Stimulated activated CD4-positive, alpha-beta T cell treated with anti-CD3 and anti-CD28 coated beads, Interleukin-4, amount 100 ng/mL, for 1 hour (primary cell): ENCODE data around the gene FAM72B.
"Not testable (repeated sequence)": the region's sequence is repeated elsewhere in the genome, so short reads cannot be mapped to it uniquely, and the experiment has no call there.

ENCODE experiments used
- DNase-seq: peaks from one replicate; pipeline ENCODE4 v3.0.0-alpha.2; 2020

FAM72B gene

DNA sequence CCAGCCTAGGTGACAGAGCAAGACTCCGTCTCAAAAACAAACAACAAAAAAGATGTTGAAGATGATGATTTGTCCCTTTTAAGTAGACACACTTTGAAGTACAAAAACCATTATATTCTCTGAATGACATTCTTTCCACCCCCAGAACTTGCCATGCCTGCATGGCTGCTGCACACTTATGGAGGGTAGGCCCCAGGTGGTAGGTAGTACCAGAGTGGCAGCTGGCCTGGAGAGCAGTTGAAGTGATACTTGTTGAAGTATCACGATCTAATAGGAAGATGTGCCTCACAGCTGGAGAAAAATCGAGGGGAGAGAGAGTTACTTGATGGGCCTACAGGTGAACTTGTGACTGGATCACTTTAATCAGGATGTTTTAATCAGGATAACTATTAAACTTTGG is 15.6 kb upstream of the FAM72B start:
- DNase-seq = not testable (repeated sequence)

DNA sequence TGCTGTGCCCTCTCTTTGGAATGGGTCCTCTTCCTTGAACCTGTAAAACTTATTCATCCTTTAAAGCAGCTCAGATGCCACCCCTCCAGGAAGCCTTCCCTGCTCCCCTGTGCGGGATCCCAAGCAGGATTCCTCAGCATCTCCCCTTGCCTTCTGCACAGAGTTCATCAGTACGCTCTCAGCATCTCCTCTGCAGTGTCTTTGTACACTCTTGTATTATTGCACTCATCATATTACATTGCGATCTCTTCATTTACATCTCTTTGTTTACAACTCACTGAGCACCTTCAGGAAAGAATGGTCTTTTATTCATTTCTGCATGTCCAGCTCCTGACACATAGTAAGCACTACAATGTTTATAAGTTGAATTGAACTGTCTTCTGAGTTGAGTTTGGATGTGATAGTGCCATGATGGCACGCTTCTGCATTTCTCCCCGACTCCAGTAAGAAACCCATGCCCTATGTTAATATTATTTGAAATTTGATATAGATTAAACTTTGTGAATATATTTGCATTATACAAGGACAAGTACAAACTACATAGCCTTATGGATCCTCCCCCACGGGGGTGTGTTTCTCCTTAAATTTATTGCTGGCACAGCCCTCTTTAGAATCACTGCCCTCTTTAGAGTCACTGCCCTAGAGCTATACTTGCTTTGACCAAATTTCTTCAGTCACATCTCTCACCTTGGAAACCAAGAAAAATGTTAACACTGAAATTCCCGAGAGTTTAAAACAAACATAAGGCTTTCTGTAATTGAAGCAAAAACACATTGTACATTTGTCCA is 13.1 kb upstream of the FAM72B start:
- not testable (repeated sequence) for DNase-seq

DNA sequence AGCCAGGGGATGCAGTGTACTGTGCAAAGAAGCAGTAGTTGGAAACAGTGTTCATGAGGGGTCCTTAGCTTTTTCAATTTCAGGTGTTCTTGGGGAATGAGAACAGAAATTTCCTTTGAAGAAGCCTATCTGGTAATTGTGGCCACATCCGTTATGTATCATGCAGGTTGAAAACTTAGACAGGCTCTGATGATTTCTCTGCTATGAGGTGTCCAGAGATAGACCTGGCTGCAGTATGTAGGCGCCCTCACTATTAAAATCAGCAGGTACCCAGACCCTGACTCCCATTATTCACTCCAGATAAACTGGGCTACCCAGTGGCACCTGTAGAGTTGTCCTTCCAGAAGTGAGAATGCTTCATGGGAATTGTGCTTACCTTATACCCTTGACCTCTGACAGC is 8.4 kb upstream of the FAM72B start:
- not testable (repeated sequence) for DNase-seq

DNA sequence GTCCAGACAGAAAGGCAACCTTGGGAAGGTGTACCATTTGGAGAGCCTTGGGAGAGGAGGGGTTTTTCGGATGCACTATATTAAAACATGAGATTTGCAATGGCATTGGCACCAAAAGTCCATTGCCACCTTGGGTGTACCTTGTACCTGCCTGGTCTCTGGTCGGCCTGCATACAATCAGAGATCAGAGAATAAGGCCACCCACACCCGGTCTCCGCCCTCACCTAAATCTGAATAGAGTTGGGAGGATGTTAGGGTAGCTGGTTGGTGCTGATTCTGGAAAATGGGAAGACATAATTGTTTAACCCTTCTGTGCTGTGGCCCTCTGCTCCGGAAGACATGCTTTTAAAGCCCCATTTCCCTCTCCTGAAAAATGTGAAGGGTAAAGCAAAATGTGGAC is 3.8 kb upstream of the FAM72B start:
- not testable (repeated sequence) for DNase-seq

DNA sequence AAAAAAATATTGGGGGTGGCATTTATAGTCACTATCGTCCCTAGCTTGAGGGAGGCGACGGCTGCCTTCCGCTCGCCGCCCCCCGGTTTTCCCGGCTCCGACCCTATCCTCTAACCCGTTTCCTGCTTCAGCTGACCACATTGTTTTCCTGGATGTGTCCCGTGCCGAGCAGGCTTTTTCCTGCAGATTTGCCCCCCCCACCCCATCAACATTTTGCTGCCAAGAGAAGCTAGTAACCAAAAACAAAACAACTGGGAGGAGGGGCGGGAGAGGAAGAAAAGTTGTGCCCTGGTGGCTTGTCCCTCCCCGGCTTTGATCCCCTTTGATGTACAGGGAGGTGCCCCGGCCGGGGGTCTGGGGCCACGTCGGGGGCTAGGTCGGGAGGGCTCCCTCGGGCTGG is 2.1 kb upstream of the FAM72B start:
- not testable (repeated sequence) for DNase-seq

DNA sequence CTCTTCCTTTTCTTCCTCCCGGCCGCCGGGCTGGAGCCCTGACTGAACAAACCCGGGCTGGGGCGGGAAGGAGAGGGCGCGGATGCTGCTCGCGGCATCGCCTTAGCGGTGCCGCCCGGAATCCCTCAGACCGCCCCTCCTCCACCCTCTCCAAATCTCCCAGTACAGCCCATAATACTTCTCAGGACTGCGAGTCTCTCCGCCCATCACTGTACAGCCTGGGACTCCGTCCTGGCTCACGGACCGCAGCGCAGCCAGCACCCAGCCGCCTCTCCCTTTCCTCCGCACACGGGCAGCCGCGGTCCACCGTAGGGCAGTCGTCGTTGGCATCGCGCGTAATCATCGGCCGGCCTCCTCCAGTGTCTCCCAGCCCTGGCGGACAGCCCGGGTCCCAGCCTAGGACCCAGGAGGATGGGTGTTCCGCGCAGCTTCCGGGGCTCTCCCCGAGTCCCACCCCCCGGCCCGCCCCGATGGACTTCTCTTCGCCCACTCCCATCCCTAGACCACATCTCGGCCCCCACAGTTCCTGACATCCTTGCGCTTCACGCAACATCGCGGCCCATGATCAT is 1.1 kb upstream of the FAM72B start:
- peak; percentile 1 for DNase-seq

DNA sequence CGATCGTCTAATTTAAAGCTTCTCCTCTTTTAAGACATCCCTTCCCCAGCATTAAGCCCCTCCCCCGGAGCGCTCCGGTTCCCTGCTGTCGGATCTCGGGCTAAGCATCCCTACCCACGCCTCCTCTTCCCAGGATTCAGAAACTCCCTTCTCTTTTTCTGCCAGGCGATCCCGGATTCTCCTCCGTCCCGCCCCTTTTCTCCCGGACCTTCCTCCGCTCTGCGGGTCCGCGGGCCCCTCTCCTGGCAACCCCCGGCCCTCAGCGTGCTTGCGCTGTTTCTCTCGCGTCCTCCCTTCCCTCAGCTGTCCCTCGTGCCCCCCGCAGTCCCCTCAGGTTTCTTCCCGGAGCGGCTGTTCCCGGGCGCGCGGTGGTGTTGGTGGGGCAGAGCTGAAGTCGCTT is 273 bp downstream of the FAM72B start:
- not testable (repeated sequence) for DNase-seq

DNA sequence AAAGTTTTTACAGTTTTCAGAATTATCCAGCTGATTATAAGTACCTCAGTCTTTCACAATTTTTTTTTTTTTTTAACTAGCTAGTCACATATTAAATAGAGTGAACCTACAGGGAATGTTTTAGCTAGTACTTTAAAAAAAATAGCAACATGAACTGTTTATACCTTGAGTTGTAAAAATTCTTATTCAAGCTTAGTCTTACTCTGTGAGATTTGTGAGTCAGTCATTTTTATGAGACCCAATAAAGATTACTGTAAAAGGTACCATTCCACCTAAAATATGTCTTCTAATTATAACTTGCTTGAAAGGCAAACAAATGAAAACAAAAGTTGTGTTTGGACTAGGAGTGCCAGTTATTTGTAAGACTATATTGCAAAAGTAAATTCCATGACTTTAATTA is 5.9 kb downstream of the FAM72B start:
- not testable (repeated sequence) for DNase-seq

DNA sequence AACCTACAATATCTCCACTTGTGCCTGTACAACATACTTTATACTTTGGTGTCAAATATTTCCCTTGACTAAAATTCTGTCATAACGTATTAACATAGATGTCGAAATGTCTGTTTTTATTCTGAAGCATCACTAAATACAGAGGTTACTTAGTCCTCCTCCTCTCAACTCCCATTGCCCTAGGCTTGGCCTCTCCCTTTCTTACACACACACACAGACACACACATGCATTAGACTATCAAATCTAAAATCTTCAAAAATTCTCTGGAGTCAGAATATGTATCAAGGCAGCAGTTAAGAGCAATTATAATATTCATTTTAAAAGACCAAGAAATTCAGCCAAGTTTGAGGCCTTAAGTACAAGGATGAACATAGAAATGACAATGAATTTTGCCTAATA is 7.5 kb downstream of the FAM72B start:
- DNase-seq = not testable (repeated sequence)

DNA sequence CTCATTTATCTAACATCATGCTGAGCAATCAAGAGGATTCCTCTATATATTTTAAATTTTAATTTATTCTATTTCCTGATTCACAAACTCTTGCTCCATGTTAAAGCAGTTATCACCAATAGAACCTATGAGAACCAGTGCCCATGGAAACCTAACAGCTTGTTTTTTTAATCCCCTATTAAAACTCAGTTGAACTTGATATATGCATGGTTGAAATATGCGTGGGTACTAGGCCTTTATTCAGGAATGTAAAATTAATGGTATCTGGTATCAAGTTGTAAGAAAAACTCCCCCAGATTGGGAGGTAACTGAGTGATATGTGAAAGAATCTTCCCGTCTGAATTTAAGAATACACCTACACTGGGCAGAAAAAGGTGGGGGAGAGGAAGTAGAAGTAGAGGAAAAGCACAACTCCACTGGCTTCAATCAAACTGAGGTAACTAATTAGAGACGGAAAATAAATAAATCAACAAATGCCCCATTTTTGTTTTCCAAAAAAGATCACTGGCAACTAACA is 15.9 kb downstream of the FAM72B start:
- DNase-seq = not testable (repeated sequence)

DNA sequence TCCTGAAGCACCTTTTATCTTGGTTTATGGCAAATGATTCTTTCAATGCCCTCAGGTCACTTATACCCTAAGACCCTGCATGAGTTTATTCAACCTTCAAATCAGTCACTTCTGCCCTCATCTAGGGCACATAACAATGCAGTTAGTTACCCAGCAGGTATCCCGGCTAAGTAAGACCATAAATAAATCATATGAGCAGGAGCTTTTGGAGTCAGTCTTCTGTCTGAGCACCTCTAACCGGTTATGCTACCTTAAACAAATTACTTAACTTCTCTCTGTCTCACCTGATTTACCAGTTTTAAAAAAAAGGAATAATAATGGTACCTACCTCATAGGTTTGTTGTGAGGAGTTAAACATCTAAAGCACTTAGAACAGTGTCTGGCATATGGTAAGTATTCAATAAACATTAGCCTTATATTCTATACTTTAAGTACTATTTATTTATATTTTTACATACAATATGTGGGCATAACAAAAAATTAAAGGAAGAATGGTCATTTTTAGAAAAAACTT is 16.9 kb downstream of the FAM72B start:
- DNase-seq = not testable (repeated sequence)

DNA sequence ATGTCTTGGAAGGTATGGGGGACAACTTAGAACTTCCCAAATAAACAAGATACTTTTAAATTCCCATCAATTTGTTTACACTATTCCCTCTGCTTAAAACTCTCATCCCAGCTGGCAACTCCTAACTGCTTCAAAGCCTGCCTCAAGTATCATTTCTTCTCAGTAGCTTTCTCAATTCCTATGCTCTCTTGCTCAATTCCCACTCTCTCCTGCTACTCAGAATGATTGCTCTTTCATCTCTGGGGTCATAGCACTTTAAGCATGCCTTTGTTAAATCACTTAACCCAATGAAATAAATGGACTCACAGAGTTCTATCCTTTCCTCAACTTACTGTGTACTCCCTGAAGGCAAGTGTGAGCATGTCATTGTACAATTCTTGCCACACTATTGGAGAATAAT is 18.8 kb downstream of the FAM72B start:
- DNase-seq = not testable (repeated sequence)

DNA sequence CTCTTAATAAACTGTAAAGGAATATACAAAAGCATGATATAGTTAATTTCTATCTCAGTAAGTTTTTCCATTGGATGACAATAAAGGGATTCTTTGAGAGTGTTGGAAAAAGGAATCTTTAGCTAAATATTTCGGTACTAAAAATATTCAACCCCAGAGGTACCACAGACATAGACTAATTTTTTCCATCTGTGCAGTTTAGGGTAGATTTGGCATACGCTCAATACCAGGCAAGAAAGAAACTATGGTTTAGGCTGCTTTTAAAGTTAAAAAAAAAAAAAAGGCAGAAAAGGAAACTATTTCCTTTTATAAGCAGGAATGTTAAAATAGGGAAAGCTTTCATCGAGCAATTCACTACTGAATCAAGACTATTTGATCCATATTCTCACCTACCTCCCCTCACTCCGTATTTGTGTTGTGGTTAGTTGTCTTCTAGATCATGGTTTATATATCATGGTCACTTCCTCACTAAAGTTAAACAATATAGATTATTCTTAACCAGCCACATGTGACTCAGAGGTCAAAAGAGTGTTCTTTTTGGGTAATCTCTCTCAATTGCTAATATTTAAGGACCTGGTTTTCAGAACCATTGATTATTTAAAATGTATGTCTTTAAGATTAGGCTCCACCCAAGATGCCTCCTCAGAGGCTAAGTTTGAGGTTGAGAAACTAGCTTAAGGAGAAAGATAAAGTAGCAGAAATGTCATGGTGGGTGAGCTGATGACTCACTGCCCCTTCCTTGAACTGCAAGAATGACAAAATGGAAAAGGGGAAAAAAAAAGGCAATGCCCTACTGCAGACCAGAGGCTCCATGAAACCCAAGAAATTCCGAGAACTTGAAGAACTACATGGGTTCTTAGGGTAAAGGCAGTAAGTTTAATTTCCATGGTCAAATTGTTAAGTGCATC is 20.0 kb downstream of the FAM72B start:
- not testable (repeated sequence) for DNase-seq

DNA sequence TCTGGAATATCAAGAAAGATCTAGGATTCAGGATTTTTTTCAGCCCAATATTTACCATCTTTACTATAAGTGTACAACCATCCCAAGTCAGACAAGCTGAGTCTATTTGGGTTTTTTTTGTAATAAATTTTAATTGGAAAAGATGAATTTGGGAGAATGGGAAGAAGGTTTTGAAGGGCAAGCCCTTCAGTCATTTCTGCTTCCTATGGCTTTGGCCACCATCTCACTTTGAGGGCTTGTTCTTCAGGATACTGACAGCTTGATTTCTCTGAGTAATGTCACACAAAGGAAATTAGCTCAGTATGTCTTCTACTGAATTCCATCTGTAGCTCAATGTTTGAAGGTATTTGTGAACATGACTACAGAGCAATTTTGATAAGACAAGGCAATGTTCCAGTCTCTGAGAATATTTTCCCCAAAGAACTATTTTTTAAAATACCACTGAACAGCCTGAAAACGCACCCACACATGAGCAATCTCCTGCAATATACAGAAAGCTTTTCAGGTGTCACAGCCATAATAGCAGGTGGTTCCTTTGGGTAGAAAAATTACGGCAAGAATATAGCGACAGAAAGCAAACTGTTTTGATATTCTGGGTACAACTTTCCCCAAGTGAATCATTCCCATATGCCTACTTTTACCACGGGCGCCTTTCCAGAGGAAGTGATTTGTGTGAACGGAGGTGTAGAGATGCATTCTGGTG is 22.8 kb downstream of the FAM72B start:
- not testable (repeated sequence) for DNase-seq

DNA sequence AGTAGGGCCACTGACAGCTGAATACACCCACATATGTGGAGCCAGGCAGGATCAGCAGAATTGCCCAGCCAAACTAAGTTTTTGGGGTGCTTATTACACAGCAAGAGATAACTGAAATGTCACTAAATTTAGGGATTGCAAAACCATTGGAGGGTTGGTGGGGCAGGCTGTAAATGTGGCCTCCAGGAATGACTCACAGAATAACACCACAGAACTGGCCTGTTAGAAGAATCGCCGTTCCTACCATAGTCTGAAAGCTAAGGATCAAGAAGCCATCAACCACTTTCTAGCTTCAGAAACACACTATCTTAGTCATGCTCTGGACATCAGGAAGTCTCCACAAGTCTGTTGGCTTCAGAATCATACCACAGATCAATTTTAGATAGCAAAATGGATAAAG is 24.0 kb downstream of the FAM72B start:
- DNase-seq = not testable (repeated sequence)

DNA sequence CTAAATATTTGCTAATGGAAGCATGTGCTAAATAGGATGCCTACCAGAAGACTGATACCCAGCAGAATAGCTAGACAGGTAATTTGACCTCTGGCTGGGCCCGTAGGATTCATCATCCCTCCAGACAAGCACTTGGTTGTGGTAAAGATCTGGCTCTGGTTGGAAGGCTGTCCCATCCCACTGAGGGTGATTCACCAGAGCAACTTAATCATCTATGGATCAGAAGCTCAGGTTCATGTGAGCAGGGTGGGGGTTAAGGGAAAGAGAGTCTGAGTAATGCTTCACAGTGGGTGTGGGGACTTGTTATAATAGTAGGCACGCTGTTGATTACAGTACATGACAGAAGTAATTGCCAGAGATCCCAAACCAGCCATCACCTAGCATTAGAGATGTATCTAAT is 26.5 kb downstream of the FAM72B start:
- DNase-seq = not testable (repeated sequence)

DNA sequence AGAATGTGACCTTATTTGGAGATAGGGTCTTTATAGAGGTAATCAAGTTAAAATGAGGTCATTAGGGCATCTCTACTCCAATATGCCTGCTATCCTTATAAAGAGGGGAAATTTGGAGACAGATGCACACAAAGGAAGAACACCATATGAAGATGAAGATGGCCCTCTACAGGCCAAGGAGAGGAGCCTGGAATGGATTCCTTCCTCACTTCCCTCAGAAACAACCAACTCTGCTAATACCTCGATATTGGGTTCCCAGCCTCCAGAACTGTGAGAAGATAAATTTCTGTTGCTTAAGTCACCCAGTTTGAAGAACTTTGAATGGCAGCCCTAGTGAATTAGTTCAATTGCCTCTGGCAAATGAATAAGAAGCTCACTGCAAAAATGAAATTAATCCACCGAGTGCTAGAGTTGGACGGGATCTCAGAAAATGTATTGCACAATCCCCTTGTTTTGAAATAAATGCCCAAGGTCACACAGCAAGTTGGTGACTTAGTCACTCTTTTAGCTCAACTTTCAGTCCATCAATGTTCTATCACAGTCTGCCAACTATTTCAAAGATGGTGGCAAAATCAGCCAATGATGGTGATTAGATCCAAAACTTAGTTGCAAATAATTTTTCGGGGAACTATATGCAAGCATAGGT is 27.1 kb downstream of the FAM72B start:
- DNase-seq = not testable (repeated sequence)

DNA sequence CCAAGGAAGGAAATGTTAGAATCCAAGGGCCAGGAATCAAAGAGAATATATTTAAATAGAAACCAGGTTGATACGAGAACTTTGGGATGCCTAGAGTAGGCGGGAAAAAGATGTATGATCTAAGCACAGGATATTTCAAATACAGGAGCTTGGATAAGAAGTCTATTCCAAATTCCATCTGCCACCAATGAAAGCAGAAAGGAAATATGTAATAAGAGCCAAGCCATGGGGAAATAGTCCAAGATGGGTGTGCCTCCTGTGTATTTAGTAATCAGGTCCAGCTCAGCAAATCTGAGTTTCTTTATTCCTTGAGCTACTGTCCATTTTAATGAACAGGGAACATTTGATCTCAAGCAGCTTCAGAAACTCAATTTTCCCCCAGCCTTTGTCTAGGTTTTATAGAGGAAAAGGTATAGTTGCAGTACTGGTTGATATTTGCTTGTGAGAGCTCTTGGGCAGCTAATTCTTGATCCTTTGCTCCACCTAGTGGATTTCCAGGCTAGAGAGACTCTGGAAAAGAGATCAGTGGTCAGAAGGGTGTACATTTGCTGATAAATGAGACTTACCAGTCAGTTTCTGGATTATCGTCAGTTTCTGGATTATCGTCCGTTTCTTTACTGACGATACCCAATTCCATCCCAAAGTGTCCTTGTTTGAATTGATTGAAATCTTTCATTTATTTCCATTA is 28.3 kb downstream of the FAM72B start:
- DNase-seq = not testable (repeated sequence)

DNA sequence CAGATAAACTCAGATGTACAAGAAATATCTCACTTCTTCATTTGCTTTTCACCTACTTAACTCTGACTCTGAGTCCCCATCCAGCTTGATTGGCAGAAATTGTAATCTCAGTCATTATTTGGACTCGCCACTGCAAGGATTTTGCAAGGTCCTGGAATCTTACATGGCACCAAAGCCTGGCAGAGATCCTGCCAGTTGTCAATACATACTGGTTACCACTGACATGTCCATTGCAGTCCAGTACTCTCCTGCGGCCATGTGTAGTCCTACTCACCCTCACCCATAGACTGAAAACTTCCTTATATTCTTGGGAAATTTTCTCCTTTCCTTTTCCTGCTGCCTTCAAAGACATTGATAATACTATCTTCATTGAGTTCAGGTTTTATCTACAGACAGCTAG is 29.3 kb downstream of the FAM72B start:
- not testable (repeated sequence) for DNase-seq

DNA sequence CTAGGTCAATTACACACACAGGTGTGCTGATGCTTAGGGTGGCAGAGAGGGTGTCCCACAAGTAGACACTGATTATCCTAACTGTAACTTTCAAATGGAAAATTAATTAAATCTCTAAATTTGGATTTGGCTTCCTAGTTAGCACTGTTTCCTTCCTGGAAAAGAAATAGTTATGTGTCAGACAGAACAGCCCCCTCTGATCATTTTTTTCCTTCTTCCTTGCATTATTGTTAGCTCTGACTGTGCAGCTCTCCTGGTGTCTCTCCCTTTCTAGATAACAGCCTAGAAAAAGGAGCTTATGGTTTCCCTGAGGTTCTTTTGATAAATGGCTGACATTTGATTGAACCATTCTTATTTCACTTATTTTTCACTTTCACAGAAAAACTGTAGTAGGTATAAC is 31.4 kb downstream of the FAM72B start:
- DNase-seq = not testable (repeated sequence)

DNA sequence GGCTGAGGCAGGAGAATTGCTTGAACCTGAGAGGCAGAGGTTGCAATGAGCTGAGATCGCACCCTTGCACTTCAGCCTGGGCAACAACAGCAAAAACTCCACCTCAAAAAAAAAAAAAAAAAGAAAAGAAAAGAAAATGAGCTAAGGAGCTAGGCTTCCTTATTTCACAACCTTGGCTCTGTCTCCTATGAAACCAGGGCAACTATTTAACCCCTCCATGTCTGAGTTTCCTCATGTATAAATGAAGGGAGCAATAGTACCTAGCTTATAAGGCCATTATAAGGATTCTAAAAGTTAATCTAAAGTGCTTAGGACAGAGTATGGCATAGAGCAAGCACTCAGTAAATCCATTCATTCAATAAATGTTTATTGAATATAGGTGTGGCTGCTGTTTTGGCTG is 32.8 kb downstream of the FAM72B start:
- not testable (repeated sequence) for DNase-seq
